Stimulated activated CD8-positive, alpha-beta memory T cell treated with anti-CD3 and anti-CD28 coated beads, Interleukin-12 subunit alpha, Interleukin-12 subunit beta, amount 100 ng/mL, for 1 hour (primary cell): ENCODE results near the gene TMEM235.

Experiments
- DNase-seq: peaks from one replicate; pipeline ENCODE4 v3.0.0-alpha.2; 2020; ENCODE audit warnings: low read depth

TMEM235 gene

DNA sequence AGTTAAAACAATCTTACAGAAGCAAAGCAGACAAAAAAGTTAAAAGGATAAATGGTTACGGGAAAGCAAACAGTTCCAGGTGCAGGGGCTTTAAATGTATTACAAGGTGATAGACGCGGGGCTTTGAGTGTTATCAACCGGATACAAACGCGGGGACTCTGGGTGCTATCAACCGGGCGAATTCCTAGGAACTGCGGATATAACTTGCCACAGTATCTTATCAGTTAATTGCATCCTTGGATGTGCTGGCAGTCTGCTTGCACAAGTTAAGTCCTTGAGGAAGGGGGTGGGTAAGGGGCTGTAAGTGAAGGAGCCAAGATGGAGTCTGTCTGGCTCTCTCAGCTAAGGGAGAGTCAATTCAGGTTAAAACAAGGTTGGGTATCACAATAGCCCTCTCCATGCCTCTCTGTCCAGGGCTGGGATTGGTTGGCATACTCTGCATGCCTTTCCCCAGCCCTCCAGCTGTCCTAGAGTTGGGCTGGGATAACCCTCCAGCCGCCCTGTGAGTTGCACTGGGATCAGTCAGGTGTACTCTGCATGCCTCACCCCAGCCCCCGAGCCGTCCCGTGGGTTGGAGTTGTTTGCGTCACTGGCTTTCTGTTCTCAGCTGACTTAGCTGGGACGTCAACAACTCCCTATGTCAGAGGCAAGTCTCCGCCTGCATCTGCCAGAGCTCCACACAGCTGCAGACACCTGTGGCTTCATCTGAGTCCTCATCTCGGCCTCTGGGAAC is 40.9 kb downstream of the TMEM235 start:
- no peak for DNase-seq

DNA sequence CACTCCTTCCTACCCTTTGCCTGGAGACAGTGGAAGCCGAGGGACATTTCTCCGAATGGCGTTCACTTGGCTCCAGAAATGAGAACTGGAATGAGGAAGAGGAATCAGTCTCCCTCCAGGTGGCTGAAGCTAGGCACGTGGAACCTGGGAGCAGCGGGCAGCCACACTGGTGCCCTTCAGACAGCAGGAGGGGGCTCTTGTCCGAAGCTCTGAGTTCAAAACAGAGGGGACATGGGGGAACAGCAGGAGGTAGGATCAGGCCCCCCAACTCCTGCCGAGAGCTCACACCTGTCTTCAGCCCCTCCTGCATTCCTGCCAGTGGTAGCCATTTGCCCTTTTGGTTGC is 41.5 kb downstream of the TMEM235 start:
- DNase-seq, result no peak

DNA sequence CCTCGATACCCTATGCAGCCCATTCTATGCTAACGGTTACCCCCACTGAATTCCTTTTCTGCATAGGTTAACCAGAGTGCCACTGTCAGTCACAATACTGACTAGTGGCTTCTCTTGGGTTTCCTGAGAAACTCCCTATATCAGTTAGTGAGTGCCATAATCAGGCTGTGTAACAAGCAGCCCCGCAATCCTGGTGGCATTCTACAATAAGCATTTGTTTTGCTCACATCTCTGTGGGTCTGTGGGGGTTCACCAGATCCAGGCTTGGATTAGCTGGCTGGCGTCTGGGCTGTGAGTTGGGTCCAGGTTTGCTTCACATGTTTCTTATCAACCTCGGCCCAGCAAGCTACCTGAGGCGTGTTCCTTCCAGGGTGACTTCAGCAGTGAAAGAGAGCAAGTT is 42.4 kb downstream of the TMEM235 start:
- no peak for DNase-seq

DNA sequence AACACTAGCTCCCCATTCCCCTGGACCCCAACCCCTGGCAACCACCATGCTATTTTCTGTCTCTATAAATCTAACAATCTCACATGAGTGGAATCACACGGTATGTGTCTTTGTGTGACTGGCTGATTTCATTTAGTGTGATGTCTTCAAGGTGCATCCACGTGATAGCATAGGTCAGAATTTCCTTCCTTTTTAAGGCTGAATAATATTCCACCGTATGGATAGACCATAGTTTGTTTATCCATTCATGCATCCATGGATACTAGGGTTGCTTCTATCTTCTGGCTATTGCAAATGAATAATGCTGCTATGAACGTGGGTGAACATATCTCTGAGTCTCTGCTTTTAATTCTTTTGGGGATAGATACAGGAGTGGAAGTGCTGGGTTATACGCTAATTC is 43.9 kb downstream of the TMEM235 start:
- DNase-seq, result no peak

DNA sequence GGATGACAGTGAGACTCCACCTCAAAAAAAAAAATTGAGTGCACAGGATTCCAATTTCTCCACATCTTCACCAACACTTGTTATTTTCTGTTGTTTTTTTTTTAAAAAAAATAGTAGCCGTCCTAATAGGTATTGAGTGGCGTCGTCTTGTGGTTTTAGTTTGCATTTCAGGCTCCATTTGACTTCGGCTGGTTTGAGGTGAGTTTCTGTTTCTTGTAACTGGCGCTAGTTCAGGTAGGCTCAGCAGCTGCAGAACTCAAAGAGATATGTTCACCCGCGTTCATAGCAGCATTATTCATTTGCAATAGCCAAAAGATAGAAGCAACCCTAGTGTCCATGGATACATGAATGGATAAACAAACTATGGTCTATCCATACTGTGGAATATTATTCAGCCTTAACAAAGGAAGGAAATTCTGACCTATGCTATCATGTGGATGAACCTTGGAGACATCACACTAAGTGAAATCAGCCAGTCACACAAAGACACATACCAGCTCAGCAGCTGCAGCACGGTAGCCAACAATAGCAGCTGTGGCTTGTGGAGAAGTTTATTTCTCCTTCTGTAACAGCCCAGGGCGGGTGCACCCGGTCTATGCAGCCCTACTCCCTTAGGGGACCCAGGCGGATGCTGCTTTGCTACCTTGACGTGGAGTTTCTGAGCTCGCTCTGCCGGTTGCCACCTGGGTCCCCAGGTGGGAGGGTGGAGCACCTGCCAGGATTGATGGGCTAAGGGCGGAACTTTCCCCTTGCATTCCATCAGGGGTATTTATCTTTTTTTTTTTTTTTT is 44.9 kb downstream of the TMEM235 start:
- no peak for DNase-seq

DNA sequence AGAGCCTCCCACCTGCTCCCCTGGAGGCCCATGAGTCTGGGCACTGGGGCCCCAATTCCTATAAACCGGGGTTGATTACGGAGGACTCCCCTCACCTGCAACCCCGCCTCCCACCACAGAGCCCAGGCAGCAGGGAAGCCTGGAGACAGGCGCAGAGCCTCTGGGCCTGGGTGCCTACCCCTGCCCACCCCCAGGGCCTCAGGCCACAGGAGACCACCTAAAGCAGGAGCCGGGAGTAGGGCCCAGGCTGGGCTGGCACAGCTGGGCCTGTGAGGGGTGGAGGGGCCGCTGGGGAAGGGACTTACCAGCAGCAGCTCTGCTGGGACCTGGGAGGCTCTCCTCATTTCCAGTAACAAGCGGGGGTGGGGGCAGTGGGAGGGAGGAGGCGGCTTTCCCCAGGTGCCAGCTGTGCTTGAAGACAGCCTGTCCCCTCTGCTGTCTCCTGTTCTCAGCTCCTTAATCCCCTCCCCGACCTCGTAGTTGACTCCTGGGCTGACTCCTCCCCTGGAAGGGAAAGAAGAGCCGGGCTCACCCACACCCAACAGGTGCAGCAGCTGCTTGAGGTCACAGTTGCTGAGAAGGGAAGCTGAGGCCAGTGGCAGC is 46.8 kb downstream of the TMEM235 start:
- DNase-seq, result no peak

DNA sequence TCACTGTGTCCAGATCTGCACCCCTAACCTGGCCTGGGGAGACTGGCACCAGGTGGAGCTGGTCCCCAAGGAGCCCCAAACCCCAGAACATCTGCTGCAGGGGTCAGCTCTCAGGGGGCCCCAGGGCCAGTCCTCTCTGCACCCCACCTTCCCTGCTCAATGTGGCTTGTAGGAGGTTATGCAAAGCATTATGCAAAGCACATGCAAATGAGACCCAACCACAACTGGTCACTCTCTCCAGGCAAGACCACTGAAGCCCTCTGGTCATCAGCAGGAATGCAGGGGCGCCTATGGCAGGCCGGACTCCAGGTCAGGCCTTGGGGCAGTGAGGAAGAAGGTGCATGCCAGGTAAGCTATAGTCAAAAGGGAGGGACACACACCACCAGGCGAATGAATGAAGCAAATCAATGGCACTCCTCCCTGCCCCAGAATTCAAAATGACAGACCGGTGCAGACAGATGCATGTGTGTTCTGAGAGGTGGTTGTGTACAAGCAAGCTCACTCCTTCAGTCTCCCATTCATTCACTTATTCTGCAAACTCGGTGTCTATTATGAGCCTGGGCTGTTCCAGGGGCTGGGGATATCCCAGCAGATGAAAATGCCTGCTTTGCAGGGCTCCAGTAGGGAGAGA is 48.0 kb downstream of the TMEM235 start:
- no peak for DNase-seq

DNA sequence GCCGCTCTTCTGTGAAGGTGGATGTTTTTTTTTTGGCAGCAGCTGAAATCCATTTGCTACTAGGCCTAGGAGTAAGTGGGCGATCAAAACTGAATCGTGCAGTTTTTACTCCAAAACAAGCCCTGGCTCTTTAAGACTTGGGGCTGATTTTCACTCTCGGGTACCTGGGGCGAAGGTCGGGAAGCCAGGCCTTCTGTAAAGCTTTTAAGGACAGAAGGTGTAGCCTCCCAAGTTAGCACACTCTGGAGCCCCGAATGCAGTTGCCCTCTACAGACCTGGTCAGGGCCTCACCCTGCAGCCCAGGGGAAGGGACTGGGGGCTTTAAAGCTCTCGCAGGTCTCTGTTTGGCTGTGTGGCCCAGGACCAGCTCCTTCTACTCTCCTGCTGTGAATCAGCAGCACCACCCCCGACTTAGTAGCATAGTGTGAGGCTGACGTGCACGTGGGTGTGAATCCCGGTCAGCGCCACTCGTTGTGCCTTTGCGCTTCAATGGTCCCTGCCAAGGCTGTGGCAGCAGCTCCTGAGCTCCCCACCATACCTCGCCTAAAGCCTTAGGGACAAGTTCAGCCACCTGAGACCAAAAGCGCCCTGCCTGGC is 49.9 kb downstream of the TMEM235 start:
- DNase-seq, result no peak

DNA sequence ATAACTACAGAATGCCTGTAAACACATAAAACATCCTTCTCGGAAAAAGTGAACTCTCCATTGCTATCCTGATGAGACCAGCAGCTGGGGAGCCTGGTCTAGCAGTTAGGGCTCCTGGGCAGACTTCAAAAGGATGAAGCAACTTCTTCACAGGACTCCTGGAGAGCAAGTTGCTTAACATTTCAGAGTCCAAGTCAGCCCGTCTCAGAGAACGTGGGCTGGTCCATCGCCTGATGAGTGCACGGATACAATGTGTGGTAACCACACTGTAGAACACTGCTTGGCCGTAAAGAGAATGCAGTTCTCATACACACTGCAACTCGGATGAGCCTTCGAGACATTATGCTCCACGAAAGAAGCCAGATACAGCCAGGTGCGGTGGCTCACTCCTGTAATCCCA is 52.7 kb downstream of the TMEM235 start:
- DNase-seq, result no peak

DNA sequence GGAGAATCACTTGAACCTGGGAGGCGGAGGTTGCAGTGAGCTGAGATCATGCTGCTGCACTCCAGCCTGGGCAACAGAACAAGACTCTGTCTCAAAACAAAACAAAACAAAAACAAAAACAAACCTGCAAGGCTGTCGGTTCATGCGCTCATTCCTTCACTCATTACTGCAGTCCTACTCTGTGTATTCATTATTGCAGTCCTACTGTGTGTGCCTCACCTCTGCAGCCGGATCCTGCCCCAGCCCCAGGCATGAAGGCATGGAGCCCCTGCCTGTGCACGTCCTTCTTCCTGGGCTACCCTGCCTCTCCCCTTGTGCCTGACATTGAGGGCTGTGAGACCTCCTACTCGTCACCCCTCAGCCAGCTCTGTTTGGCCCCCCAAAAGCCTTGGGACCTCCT is 57.6 kb downstream of the TMEM235 start:
- no peak for DNase-seq

DNA sequence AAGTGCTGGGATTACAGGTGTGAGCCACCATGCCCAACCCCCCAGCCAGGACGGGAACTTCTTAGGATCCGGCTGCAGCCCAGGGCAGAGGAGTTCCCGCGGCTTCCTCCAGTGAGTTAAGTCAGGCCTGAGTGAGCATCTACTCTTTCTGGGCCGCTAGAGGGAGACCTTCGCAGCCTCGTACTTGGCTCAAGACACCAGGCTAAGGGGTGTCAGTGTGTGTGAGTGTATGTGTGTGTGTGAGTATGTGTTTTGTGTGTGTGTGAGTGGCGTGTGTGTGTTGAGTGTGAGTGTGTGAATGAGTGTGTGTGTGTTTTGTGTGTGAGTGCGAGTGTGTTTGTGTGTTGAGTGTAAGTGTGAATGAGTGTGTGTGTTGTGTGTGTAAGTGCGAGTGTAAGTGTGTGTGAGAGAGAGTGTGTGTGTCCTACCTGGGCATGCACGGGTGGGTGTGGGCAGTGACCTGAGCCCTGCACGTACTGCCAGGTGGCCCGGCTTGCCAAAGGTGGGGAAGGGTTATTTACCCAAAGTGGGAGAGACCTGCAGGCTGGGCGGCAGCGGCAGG is 58.5 kb downstream of the TMEM235 start:
- DNase-seq, result peak; percentile 60
